NCI-H510A (cell line): Measurements from ENCODE around the gene VPS16.

Experiments used
- DNase-seq: peaks from one replicate; lab custom pipeline; 2025; lab: John Stamatoyannopoulos, UW

VPS16 gene

DNA sequence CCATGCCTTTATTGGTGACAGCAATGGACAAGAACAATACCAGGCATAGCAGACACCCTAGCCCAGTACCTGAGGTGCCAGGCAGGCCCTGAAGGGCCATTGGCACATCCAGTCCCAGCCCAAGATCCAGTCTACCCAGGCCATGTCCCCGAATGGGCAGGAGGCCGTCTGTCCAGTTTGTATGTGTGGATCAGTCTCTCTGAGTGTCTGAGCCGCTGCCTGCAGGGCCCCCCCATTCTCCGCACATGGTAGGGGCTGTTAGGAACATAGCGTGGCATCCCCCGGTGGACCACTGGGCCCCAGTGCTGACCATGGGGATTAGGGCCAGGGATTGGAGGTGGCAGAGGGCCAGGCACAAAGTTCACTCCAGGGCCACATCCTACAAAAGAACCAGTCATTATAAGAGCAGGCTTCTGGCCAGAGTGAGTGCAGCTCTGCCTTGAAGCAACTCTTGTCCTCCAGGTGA lies 5.2 kb upstream of the VPS16 start:
- no peak for DNase-seq

- DNase-seq, result no peak
These were observed 4.5 kb upstream of the VPS16 start for GRCh38 chr20:2836035-2836434.

- no peak for DNase-seq
These were observed 3.2 kb upstream of the VPS16 start for GRCh38 chr20:2837221-2837960.

GRCh38 chr20:2838170-2838797 lies 2.3 kb upstream of the VPS16 start:
- DNase-seq, result no peak

DNA sequence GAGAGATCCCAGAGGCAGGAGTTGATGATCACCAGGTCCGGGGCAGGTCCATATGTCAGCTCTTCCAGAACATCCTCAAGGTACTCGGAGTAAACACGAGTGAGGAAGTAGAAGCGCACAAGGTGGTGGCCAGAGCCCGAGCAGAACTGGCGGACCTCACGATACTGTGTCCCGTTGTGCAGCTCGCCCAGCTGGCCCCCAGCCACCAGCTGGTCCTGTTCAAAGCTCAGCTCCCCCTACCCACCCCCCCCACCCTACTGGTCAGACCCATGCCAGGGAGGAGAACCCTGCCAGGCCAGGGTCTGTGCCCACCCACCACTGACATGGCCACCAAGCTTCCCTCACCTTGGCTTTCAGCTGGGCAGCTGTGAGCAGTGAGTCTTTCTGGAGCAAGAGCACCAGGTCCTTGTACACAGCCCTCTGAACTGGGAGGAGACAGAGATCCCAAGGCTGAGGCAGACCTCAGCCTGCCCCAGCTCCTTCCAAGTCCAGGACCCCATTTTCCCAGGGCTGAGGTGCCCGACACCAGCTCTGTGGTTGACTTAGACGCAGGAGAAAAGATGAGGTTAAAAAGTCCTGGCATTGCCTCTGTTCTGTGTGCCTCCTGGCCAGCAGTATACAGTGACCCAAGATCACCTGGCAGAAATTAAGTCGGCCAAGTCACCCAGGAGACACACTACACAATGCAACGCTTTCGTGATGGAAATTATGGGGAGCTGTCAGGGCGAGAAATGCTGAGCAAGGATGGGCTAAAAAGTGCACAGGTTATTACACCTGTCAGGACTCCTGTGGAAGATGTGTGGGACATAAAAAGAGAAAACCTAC lies 1.5 kb upstream of the VPS16 start:
- no peak for DNase-seq

- no peak for DNase-seq
These were observed 810 bp upstream of the VPS16 start for GRCh38 chr20:2839732-2840137.

GRCh38 chr20:2840967-2841531 lies 504 bp downstream of the VPS16 start:
- no peak for DNase-seq

GRCh38 chr20:2845607-2846006 lies 5.1 kb downstream of the VPS16 start:
- DNase-seq, result no peak

DNA sequence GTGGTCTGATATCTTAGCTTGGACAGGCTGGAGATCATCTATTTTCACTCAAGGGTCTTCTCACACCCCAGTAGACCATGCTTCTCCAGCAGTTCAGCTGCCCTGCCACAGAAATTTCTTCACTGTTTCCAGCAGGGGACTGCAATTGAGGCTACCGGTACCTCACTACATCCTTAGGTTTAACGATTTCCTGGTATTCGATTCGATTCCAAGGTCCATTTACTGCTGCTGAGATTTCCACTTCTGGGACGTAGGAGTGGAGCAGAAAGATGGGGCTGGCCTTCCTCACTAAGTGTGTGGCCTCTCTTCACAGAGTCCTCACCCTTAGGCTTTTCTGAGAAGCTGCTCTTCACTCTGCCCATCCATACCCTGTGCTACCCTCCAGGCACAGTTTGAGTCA lies 6.2 kb downstream of the VPS16 start:
- DNase-seq, result no peak

GRCh38 chr20:2847802-2848201 lies 7.3 kb downstream of the VPS16 start:
- DNase-seq, result no peak

DNA sequence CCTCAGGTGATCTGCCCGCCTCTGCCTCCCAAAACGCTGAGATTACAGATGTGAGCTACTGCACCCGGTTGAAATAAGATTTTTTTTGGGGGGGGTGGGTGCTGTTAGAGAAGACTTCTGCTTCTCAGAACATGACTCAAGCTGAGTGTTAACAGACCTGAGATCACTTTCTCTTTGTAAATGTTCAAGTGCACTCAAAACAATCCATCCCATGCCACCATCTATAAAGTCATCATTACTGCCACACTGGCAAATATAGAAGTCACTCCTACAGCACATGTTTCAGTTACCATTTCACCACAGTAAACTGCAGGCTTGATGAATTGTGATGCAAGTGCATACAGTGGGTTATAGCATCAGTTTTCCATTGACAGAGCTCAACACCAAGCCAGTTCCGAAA lies 9.0 kb downstream of the VPS16 start:
- no peak for DNase-seq

DNA sequence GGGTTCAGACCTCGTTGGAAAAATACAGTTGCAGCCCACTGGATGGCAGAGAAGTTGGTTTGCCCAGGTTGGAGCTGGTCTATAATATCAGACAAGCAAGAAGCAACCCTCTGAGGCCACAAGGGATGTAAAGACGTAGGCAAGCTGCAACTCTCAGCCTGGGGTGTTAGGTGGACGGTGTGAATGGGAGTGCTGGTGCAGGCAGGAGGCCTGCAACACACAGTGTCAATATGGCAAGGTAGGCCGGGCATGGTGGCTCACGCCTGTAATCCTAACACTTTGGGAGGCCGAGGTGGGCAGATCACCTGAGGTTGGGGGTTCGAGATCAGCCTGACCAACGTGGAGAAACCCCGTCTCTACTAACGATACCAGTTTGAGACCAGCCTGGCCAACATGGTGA lies 10.5 kb downstream of the VPS16 start:
- DNase-seq, result no peak

GRCh38 chr20:2858591-2858990 lies 18.0 kb downstream of the VPS16 start:
- no peak for DNase-seq

DNA sequence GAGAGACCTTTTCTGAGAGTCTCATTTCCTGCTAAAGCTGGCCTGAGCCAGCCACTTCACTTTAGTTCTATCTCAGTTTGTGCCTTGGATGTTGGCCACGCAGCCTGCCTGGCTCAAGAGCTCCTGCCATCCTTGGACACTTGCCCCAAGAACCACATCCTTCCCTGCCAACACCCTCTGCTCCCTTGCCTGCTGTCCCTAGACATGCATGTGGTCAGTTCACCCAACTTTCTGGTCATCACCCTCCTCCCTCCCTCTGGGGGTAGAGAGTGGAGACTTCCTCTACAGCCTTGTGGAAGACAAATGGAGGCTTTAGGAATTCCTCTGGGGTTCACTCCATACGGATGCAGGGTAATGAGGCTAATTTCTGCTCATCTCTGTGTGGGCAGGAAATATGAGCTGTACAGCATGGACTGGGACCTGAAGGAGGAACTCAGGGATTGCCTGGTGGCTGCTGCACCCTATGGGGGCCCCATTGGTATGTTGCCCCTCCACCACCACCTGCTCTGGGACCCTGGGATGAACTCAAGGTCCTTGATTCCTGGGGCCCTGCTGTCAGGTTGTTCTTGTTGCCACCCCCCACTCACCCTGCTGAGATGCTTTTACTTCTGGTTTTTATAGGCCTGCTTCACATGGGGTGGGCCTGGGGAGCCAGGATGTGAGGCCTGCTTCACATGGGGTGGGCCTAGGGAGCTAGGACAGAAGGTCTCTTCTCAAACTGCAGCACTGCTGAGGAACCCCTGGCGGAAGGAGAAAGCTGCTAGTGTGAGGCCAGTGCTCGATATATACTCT lies 19.0 kb downstream of the VPS16 start:
- DNase-seq, result no peak

GRCh38 chr20:2864626-2865025 lies 24.1 kb downstream of the VPS16 start:
- no peak for DNase-seq

DNA sequence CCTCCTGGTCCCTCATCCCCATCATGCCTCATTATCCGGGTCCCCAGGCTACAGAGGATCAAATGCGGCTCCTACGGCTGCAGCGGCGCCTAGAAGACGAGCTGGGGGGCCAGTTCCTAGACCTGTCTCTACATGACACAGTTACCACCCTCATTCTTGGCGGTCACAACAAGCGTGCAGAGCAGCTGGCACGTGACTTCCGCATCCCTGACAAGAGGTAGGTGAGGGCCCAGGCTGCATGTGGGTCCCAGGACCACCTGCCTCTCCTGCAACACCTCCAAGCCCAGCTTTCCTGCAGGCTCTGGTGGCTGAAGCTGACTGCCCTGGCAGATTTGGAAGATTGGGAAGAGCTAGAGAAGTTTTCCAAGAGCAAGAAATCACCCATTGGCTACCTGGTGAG lies 24.6 kb downstream of the VPS16 start:
- DNase-seq, result no peak

DNA sequence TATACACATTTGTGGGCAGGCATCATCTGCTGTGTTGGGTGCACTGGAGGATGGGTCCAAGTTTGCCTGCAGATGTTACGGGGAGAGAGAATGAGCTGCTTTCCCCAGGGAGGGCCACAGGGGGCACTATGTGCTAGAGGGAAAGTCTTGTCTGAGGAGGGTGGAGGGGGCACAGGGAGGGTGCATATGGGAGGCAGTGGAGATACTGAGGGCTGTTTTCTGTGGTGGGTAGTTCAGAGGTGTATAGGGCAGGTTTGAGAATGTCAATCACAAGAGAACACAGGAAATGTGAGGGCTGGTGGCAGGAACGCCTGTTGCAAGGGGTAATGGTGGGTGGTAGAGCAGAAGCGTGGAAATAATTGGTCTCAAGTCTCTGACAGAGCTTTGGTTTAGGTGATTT lies 25.1 kb downstream of the VPS16 start:
- no peak for DNase-seq

GRCh38 chr20:2866236-2866635 lies 25.7 kb downstream of the VPS16 start:
- no peak for DNase-seq

DNA sequence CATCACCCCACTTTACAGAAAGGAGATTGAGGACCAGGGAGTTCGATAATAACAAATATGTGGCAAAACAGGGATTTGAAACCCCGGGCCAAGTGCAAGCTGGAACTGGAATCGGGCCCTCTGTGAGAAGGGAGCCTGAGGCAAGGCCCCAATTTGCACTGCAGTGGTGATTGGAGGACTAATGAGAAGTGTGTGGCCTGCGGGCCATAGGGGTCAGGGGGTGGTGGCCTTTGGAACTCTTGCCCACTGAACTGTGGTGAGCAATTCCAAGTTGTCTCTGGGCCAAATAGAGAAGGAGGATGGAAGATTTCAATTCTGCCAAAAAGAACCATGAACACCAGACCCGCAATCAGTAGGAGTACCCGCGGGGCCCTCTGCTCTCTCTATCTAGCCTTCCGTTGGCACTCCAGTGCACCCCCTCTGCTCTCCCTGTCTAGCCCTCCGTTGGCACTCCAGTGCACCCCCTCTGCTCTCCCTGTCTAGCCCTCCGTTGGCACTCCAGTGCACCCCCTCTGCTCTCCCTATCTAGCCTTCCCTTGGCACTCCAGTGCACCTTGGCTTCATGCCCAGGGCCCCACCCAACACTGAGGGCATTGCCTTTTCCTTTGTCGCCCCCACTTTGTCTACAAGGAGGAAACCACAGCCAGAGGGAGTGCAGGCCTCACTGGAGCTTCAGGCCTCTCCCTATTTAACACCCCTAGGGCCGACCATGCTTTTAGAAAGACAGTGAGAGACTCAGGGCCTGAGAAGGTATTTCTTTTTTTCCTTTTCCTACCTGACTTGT lies 26.7 kb downstream of the VPS16 start:
- no peak for DNase-seq

DNA sequence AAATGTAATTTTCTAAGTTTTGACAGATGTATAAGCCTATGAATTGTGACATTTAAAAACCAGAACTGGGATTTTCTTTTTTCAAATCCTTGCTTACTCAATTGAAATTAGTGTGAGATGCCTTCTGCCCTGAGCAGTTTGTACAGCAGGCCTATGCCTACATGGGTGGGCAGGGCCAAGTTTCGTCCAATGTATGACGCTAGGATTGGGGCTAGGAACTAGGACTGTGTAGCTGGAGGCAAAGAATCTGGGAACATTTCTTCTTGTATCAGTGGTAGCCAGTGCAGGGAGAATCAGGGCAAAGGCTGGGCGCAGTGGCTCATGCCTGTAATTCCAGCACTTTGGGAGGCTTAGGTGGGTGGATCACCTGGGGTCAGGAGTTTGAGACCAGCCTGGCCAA lies 28.8 kb downstream of the VPS16 start:
- no peak for DNase-seq

- DNase-seq, result no peak
These were observed 30.5 kb downstream of the VPS16 start for GRCh38 chr20:2871111-2871465.
